ENCODE data around the gene NDFIP2. TPM values are rescaled to one million over a fixed set of nuclear protein-coding genes. Genes with fewer than 3 reads are reported as not detected.
"Not testable (repeated sequence)": the region's sequence is repeated elsewhere in the genome, so short reads cannot be mapped to it uniquely, and the experiment has no call there.

NDFIP2 gene
- total and polyA plus RNA-seq, 3 experiments from 2014 or later = 5.6 to 102 (median 94.4) TPM

- Mint-ChIP-seq H3K27me3 (peaks cover 0 to 7% of the 10 kb centered on the region in 2 donors), H3K4me1 (peaks cover 0 to 3% (median 0%) of the 10 kb centered on the region in 3 donors), H3K9me3 (peaks cover 0 to 4% (median 2%) of the 10 kb centered on the region in 5 donors), H3K27ac (no peak overlapping the region), H3K4me3 (no peak overlapping the region), H3K36me3 (no peaks in the 10 kb centered on the region)
- POLR2A ChIA-PET = no interaction called here
- Histone ChIP-seq H3K4me3 (ENCODE audit: low read length) (no peak overlapping the region), H3K27me3 (ENCODE audit: insufficient read depth, low read length, poor library complexity, severe bottlenecking) (no peaks in the 10 kb centered on the region), H3K27ac (ENCODE audit: low read depth, low read length) (no peak overlapping the region), H3K9me3 (ENCODE audit: low read length) (no peaks in the 10 kb centered on the region), H3K4me1 (ENCODE audit: insufficient read depth, low read length) (no peaks in the 10 kb centered on the region), H3K36me3 (ENCODE audit: insufficient read depth, low read length) (no peaks in the 10 kb centered on the region)
- CTCF ChIA-PET = no interaction called here
- DNase-seq = no peak
Measured at GRCh38 chr13:79593121-79593520, 112.2 kb downstream of the NDFIP2 start.

- H3K27me3 Mint-ChIP-seq = peaks cover 0 to 7% of the 10 kb centered on the region in 2 donors
- H3K27ac Mint-ChIP-seq = no peak overlapping the region
- Histone ChIP-seq H3K36me3 (ENCODE audit: insufficient read depth, low read length) (no peaks in the 10 kb centered on the region), H3K27me3 (ENCODE audit: insufficient read depth, low read length, poor library complexity, severe bottlenecking) (no peaks in the 10 kb centered on the region), H3K9me3 (ENCODE audit: low read length) (no peaks in the 10 kb centered on the region), H3K4me3 (ENCODE audit: low read length) (no peak overlapping the region), H3K27ac (ENCODE audit: low read depth, low read length) (no peak overlapping the region), H3K4me1 (ENCODE audit: insufficient read depth, low read length) (no peaks in the 10 kb centered on the region)
- no peaks in the 10 kb centered on the region for H3K36me3 Mint-ChIP-seq
- H3K4me3 Mint-ChIP-seq = no peak overlapping the region
- peaks cover 0 to 3% (median 0%) of the 10 kb centered on the region in 3 donors for H3K4me1 Mint-ChIP-seq
- no peak for DNase-seq
- H3K9me3 Mint-ChIP-seq = peaks cover 0 to under 1% (median 0%) of the 10 kb centered on the region in 5 donors
- ChIA-PET CTCF (no interaction called here), POLR2A (no interaction called here)
Measured at GRCh38 chr13:79593641-79594275, 112.8 kb downstream of the NDFIP2 start.

GRCh38 chr13:79600146-79600545, 119.2 kb downstream of the NDFIP2 start:
- H3K4me3 ChIP-seq (ENCODE audit: low read length); H3K9me3 ChIP-seq (ENCODE audit: low read length); H3K4me1 Mint-ChIP-seq; H3K36me3 Mint-ChIP-seq; H3K27me3 Mint-ChIP-seq; H3K36me3 ChIP-seq (ENCODE audit: insufficient read depth, low read length); POLR2A ChIA-PET; H3K27ac ChIP-seq (ENCODE audit: low read depth, low read length); H3K9me3 Mint-ChIP-seq; H3K27me3 ChIP-seq (ENCODE audit: insufficient read depth, low read length, poor library complexity, severe bottlenecking); H3K4me3 Mint-ChIP-seq; DNase-seq; CTCF ChIA-PET; H3K27ac Mint-ChIP-seq; H3K4me1 ChIP-seq (ENCODE audit: insufficient read depth, low read length): not testable (repeated sequence)

- no peaks in the 10 kb centered on the region for H3K36me3 Mint-ChIP-seq
- H3K4me3 Mint-ChIP-seq = no peak overlapping the region
- no peaks in the 10 kb centered on the region for H3K9me3 ChIP-seq (ENCODE audit: low read length)
- no peaks in the 10 kb centered on the region for H3K27me3 ChIP-seq (ENCODE audit: insufficient read depth, low read length, poor library complexity, severe bottlenecking)
- ChIA-PET POLR2A (no interaction called here), CTCF (no interaction called here)
- H3K27ac Mint-ChIP-seq = no peak overlapping the region
- H3K4me3 ChIP-seq (ENCODE audit: low read length) = no peak overlapping the region
- H3K9me3 Mint-ChIP-seq = no peaks in the 10 kb centered on the region
- no peak for DNase-seq
- H3K27ac ChIP-seq (ENCODE audit: low read depth, low read length) = no peak overlapping the region
- H3K36me3 ChIP-seq (ENCODE audit: insufficient read depth, low read length) = no peaks in the 10 kb centered on the region
- no peaks in the 10 kb centered on the region for H3K4me1 ChIP-seq (ENCODE audit: insufficient read depth, low read length)
- H3K27me3 Mint-ChIP-seq = peaks cover 0 to 3% of the 10 kb centered on the region in 2 donors
- H3K4me1 Mint-ChIP-seq = no peaks in the 10 kb centered on the region
Measured at GRCh38 chr13:79602936-79603335, 122.0 kb downstream of the NDFIP2 start.

- peaks cover 0 to 3% of the 10 kb centered on the region in 2 donors for H3K27me3 Mint-ChIP-seq
- no peak overlapping the region for H3K27ac ChIP-seq (ENCODE audit: low read depth, low read length)
- H3K4me3 Mint-ChIP-seq = no peak overlapping the region
- H3K4me3 ChIP-seq (ENCODE audit: low read length) = no peak overlapping the region
- H3K36me3 ChIP-seq (ENCODE audit: insufficient read depth, low read length) = no peaks in the 10 kb centered on the region
- peaks cover 0 to 2% (median 0%) of the 10 kb centered on the region in 5 donors for H3K9me3 Mint-ChIP-seq
- ChIA-PET CTCF (no interaction called here), POLR2A (no interaction called here)
- H3K27ac Mint-ChIP-seq = no peak overlapping the region
- no peaks in the 10 kb centered on the region for H3K4me1 ChIP-seq (ENCODE audit: insufficient read depth, low read length)
- no peaks in the 10 kb centered on the region for H3K36me3 Mint-ChIP-seq
- H3K9me3 ChIP-seq (ENCODE audit: low read length) = no peaks in the 10 kb centered on the region
- DNase-seq = no peak
- H3K4me1 Mint-ChIP-seq = no peaks in the 10 kb centered on the region
- no peaks in the 10 kb centered on the region for H3K27me3 ChIP-seq (ENCODE audit: insufficient read depth, low read length, poor library complexity, severe bottlenecking)
Measured at GRCh38 chr13:79604752-79605151, 123.8 kb downstream of the NDFIP2 start.

Other genes starting within 250 kb of the NDFIP2 start
- gene RBM26, start 74.9 kb upstream of the NDFIP2 start, total RNA-seq = 10 to 100 TPM; 59.4 to 61.7 TPM
- gene RBM26, start 74.9 kb upstream of the NDFIP2 start, polyA plus RNA-seq = 15.8 TPM